HepG2 (cell line): Measurements from ENCODE around the gene ZNF334. TPM values are rescaled to one million over a fixed set of nuclear protein-coding genes. Genes with fewer than 3 reads are reported as not detected.

Experiments used
- ATAC-seq: fragments of 200-7000 bp; cut with Tn5 transposase; 3 replicates; pipeline ENCODE4 v1.9.1; 2020; ENCODE audit warnings: mild to moderate bottlenecking, moderate library complexity
- BruUV-seq: library from RNA; stranded (reverse); fragments of 400-500 nt; replicated peaks from 2 replicates; lab custom pipeline; 2021; lab: Mats Ljungman, UMichigan
- CTCF ChIA-PET: fragments of 300-600 bp; formaldehyde crosslinking; extraction: SDS; loops from one replicate; lab custom pipeline; 2021; ENCODE audit warnings: low total read pairs, inconsistent platforms, low intra/inter-chr PET ratio; lab: Yijun Ruan, JAX
- POLR2A ChIA-PET: fragments of 350-600 bp; sonication (Branson Sonifier 250); formaldehyde crosslinking; loops from one replicate; lab custom pipeline; 2020; ENCODE audit warnings: antibody characterized with exemption, inconsistent platforms; lab: Yijun Ruan, JAX
- DNase-seq: peaks from one replicate; pipeline ENCODE4 v3.0.0-alpha.2; 2015; ENCODE audit warnings: low spot score
- FAIRE-seq: peaks from 3 replicates; lab custom pipeline; 2011; peaks lifted over from hg19 to GRCh38; lab: Jason Lieb, UNC
- H2AFZ ChIP-seq: one replicate; pipeline ENCODE4 v1.6.1; 2011; ENCODE audit warnings: low read length, inconsistent platforms
- H3K27ac ChIP-seq: fragments of 300-600 bp; 3 replicates; pipeline ENCODE4 v1.8.0; 2011; ENCODE audit warnings: mixed run types, mild to moderate bottlenecking, mixed read lengths, low read length, inconsistent platforms; ENCODE audit not compliant: insufficient read depth; ENCODE audit errors: extremely low read length
- H3K27me3 ChIP-seq, 2 experiments: fragments of 200-600 bp in 1 of 2; 2 replicates in 1 of 2; 3 replicates in 1 of 2; pipeline versions ENCODE4 v1.6.0 to v1.8.0; 2011; ENCODE audit warnings: low read length in 2 of 2, mild to moderate bottlenecking in 2 of 2, moderate library complexity in 2 of 2, inconsistent platforms in 1 of 2; ENCODE audit not compliant: insufficient read depth in 2 of 2, control insufficient read depth in 1 of 2
- H3K36me3 ChIP-seq, 2 experiments: fragments of 200-600 bp in 1 of 2; replicated peaks in 1 of 2; 2 replicates in 1 of 2; 3 replicates in 1 of 2; pipeline versions ENCODE4 v1.5.1 to v1.8.0; 2011; ENCODE audit warnings: low read length in 2 of 2, inconsistent platforms in 1 of 2; ENCODE audit not compliant: insufficient read depth in 2 of 2, control insufficient read depth in 1 of 2
- H3K4me1 ChIP-seq: 2 replicates; pipeline ENCODE4 v1.5.1; 2012; ENCODE audit warnings: low read length, inconsistent platforms; ENCODE audit not compliant: insufficient read depth
- H3K4me2 ChIP-seq: 2 replicates; pipeline ENCODE4 v1.6.0; 2011; ENCODE audit warnings: low read depth, low read length, inconsistent platforms
- H3K4me3 ChIP-seq, 3 experiments: fragments of 200-600 bp in 1 of 3; sonication (generic), shearing (Covaris generic) in 1 of 3; replicated peaks in 1 of 3; 2 replicates each; pipeline ENCODE4 v1.5.1; 2011 to 2016; ENCODE audit warnings: low read length in 3 of 3, inconsistent platforms in 2 of 3, low read depth in 2 of 3, mild to moderate bottlenecking in 2 of 3, control low read depth in 1 of 3, mixed read lengths in 1 of 3; ENCODE audit not compliant: insufficient read depth in 1 of 3
- H3K79me2 ChIP-seq: one replicate; pipeline ENCODE4 v1.6.1; 2011; ENCODE audit warnings: low read length, inconsistent platforms; ENCODE audit not compliant: insufficient read depth
- H3K9ac ChIP-seq: 2 replicates; pipeline ENCODE4 v1.6.0; 2011; ENCODE audit warnings: mild to moderate bottlenecking, low read depth, low read length, inconsistent platforms; ENCODE audit not compliant: insufficient read depth
- H3K9me3 ChIP-seq: 2 replicates; pipeline ENCODE4 v1.5.1; 2012; ENCODE audit warnings: mild to moderate bottlenecking, low read length
- H4K20me1 ChIP-seq: 2 replicates; pipeline ENCODE4 v1.6.0; 2011; ENCODE audit warnings: inconsistent platforms, mild to moderate bottlenecking, low read length, moderate library complexity; ENCODE audit not compliant: insufficient read depth
- ETV5 ChIP-seq: IDR thresholded peaks from 2 replicates; pipeline ENCODE4 v1.6.1; 2018; ENCODE audit warnings: missing biosample characterization, missing genetic modification reagents, inconsistent platforms, borderline replicate concordance
- PAXIP1 ChIP-seq: sonication (generic); formaldehyde crosslinking; conservative IDR thresholded peaks from 2 replicates; pipeline ENCODE4 v1.4.0; 2020; ENCODE audit warnings: mild to moderate bottlenecking, missing genetic modification reagents, moderate library complexity
- ZMAT5 ChIP-seq: sonication (generic); formaldehyde crosslinking; IDR thresholded peaks from 2 replicates; pipeline ENCODE4 v1.5.0; 2020; ENCODE audit warnings: mild to moderate bottlenecking, low read depth, missing genetic modification reagents, borderline replicate concordance
- ZNF34 ChIP-seq: sonication (generic); formaldehyde crosslinking; IDR thresholded peaks from 2 replicates; pipeline ENCODE4 v1.4.0; 2020; ENCODE audit warnings: mild to moderate bottlenecking, missing genetic modification reagents, borderline replicate concordance
- ZNF619 ChIP-seq: sonication (generic); formaldehyde crosslinking; IDR thresholded peaks from 2 replicates; pipeline ENCODE4 v1.4.0; 2020; ENCODE audit warnings: mild to moderate bottlenecking, missing genetic modification reagents
- ZNF784 ChIP-seq: sonication (generic); formaldehyde crosslinking; IDR thresholded peaks from 2 replicates; pipeline ENCODE4 v1.5.1; 2020; ENCODE audit warnings: missing genetic modification reagents, mild to moderate bottlenecking, borderline replicate concordance
- ZSCAN12 ChIP-seq: sonication (generic); formaldehyde crosslinking; IDR thresholded peaks from 2 replicates; pipeline ENCODE4 v1.9.0; 2021; ENCODE audit warnings: mild to moderate bottlenecking, missing genetic modification reagents
- WGBS: methylation state at CpG from one replicate; pipeline ENCODE4 v1.1.6; 2017; ENCODE audit warnings: low lambda C conversion rate; 5-methylcytosine and 5-hydroxymethylcytosine counted together
- in situ Hi-C: cut with HindIII; loops from 2 replicates; pipeline ENCODE4 v1.10.0; 2017; ENCODE audit warnings: low pct_unique_long_range_greater_than_20kb; ENCODE audit not compliant: extremely low pct_ligation_motif_present
- intact Hi-C: fragments of 100-400 bp; cut with micrococcal nuclease; formaldehyde crosslinking; loops from one replicate; pipeline ENCODE4 v1.10.0; 2022; ENCODE audit not compliant: unreplicated experiment
- polyA plus RNA-seq, 8 experiments: library from polyadenylated mRNA; depleted of rRNA in 3 of 8; stranded (reverse) in 7 of 8; unstranded in 1 of 8; fragments of >200 nt; fragmentation: Illumina TruSeq in 4 of 8; extraction: Trizol in 4 of 8; gene quantifications; 2 replicates each; pipeline versions ENCODE4 v1.2.1 to v1.2.3, GENCODE V29; 2011 to 2016; ENCODE audit warnings: low read depth in 4 of 8, missing spikeins in 1 of 8, mixed read lengths in 1 of 8; ENCODE audit not compliant: insufficient read depth in 1 of 8
- total RNA-seq, 5 experiments: library from RNA; depleted of rRNA; stranded (reverse); fragments of >200 nt; fragmentation: Illumina TruSeq; extraction: Trizol; gene quantifications; 2 replicates each; pipeline ENCODE4 v1.2.3, GENCODE V29; 2016; ENCODE audit warnings: low read depth in 1 of 5

The ZNF334 gene
- total and polyA plus RNA-seq, 2 of the 13 experiments (the other 11 are each of a cell fraction or from before 2014, with no cell fraction given) = 4.8 to 7.8 TPM

- no peak overlapping the region for H3K27ac ChIP-seq
- WGBS = 25% methylated on average over 3 of the region's 3 CpGs
- no peak overlapping the region for H2AFZ ChIP-seq
- no peak overlapping the region for H3K4me3 ChIP-seq
- no peaks in the 10 kb centered on the region for H4K20me1 ChIP-seq
- POLR2A ChIA-PET = interaction anchor here (1.2 kb wide), 1 partner anchor 52 kb away, joined by 3 read pairs; no protein-coding TSS in a partner anchor
- CTCF ChIA-PET = no interaction called here
- H3K4me2 ChIP-seq = no peak overlapping the region
- in situ Hi-C loops (no loop called here), intact Hi-C loops (loop anchor here (5.0 kb wide), 1 partner anchor 33 kb away; no protein-coding TSS in a partner anchor)
- no peak overlapping the region for H3K9ac ChIP-seq
- H3K36me3 ChIP-seq = no peaks in the 10 kb centered on the region
- no peak for DNase-seq
- H3K27me3 ChIP-seq = peaks cover 3 to 8% of the 10 kb centered on the region in 2 experiments; a peak in 2 of 5 replicates
- H3K79me2 ChIP-seq = no peaks in the 10 kb centered on the region
- ATAC-seq = no peak
- FAIRE-seq = no peak
- no TSS peak for BruUV-seq
- H3K4me1 ChIP-seq = peaks cover 56% of the 10 kb centered on the region
- no peaks in the 10 kb centered on the region for H3K9me3 ChIP-seq
- no peak for TF ChIP-seq ZSCAN12 (CRISPR knock-in tag)
- TF ChIP-seq ZNF619 = no peak
- TF ChIP-seq ZMAT5 (CRISPR knock-in tag) = no peak
- no peak for TF ChIP-seq PAXIP1 (CRISPR knock-in tag)
- TF ChIP-seq ZNF784 = no peak
- TF ChIP-seq ZNF34 (CRISPR knock-in tag) = no peak
- no peak for TF ChIP-seq ETV5 (CRISPR knock-in tag)
- TF ChIP-seq, all 625 proteins: peak for 0
Observed at GRCh38 chr20:46554828-46555227, 41.5 kb upstream of the ZNF334 start.
